ENCODE results near the gene SLF1. TPM values are rescaled to one million over a fixed set of nuclear protein-coding genes. Genes with fewer than 3 reads are reported as not detected.

SLF1 gene
- total and polyA plus RNA-seq, 2 experiments from 2014 or later: 36.3 to 43.8 TPM

DNA sequence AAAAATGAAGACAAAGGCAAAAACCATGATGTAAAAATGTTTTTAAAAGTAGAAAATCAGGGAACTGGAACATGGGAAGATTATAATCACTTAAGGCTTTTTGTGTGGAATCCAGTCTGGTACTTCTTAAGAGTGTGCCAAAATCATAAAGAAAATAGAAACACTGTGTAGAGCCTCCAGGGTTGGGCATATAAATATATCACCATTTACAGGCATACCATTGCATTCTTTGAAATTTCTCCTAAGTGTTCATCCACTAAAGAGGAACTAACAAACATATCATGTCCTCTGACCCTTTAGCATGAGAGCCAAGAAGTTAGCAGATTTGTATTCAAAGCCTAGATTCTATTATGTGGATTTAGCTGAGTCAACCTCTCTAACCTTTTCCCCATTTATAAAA, 93.3 kb downstream of the SLF1 start:
- Histone ChIP-seq H3K79me2 (replicated peaks; ENCODE audit: insufficient read depth) (no peaks in the 10 kb centered on the region), H2AFZ (no peak overlapping the region), H3F3A (replicated peaks; ENCODE audit: low read depth) (no peaks in the 10 kb centered on the region), H3K4me1 (ENCODE audit: insufficient read depth) (no peaks in the 10 kb centered on the region; the same call in 1 of the 2 replicates), H3K36me3 (ENCODE audit: insufficient read depth) (no peaks in the 10 kb centered on the region), H3K4me2 (no peak overlapping the region), H3K27ac (ENCODE audit: low read depth) (no peak overlapping the region), H3K9me2 (ENCODE audit: insufficient read depth) (no peaks in the 10 kb centered on the region), H4K20me1 (replicated peaks; ENCODE audit: insufficient read depth) (no peaks in the 10 kb centered on the region), H3K27me3 (ENCODE audit: insufficient read depth) (no peaks in the 10 kb centered on the region), H3K4me3 (no peak overlapping the region)
- no peak for TF ChIP-seq ZNF331 (CRISPR knock-in tag; IDR thresholded peaks at IDR 0.05; ENCODE audit: low read depth)
- no peak for TF ChIP-seq EZH2 (IDR thresholded peaks at IDR 0.05; ENCODE audit: low read depth, unreplicated experiment)
- no peak for TF ChIP-seq POLR2AphosphoS5 (IDR thresholded peaks at IDR 0.05; ENCODE audit: low read depth)
- no peak for TF ChIP-seq NANOG (IDR thresholded peaks at IDR 0.05; ENCODE audit: borderline replicate concordance)
- TF ChIP-seq STAT1 (IDR thresholded peaks at IDR 0.05; ENCODE audit: unreplicated experiment): no peak
- TF ChIP-seq, protein P1, sequence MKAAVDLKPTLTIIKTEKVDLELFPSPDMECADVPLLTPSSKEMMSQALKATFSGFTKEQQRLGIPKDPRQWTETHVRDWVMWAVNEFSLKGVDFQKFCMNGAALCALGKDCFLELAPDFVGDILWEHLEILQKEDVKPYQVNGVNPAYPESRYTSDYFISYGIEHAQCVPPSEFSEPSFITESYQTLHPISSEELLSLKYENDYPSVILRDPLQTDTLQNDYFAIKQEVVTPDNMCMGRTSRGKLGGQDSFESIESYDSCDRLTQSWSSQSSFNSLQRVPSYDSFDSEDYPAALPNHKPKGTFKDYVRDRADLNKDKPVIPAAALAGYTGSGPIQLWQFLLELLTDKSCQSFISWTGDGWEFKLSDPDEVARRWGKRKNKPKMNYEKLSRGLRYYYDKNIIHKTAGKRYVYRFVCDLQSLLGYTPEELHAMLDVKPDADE (IDR thresholded peaks at IDR 0.05): no peak
- no peak for TF ChIP-seq CTCF (conservative IDR thresholded peaks at IDR 0.05; ENCODE audit: low read depth in 2 of 2)
- TF ChIP-seq EZH2phosphoT487 (IDR thresholded peaks at IDR 0.05; ENCODE audit: unreplicated experiment): no peak
- TF ChIP-seq ZNF114 (CRISPR knock-in tag; IDR thresholded peaks at IDR 0.05): no peak
- TF ChIP-seq ZNF462 (CRISPR knock-in tag; IDR thresholded peaks at IDR 0.05): no peak
- no peak for TF ChIP-seq REST (IDR thresholded peaks at IDR 0.05; ENCODE audit: unreplicated experiment)
- no peak for TF ChIP-seq JUNB (IDR thresholded peaks at IDR 0.05; ENCODE audit: unreplicated experiment)
- TF ChIP-seq CREB1 (CRISPR knock-in tag; IDR thresholded peaks at IDR 0.05; ENCODE audit: low read depth): no peak
- Mint-ChIP-seq H3K9me3 (no peaks in the 10 kb centered on the region), H3K27me3 (ENCODE audit: insufficient read depth, low read depth, poor library complexity) (peaks cover 4% of the 10 kb centered on the region), H3K36me3 (ENCODE audit: low read depth) (no peaks in the 10 kb centered on the region), H3K4me1 (peaks cover 23% of the 10 kb centered on the region), H3K27ac (no peak overlapping the region), H3K4me3 (no peak overlapping the region)
- DNase-seq (ENCODE audit: low spot score): no peak
- no peak for ATAC-seq

Measured in GM23338 (cell line).